Right lobe of liver (tissue), 4 donors: ENCODE results near the gene SHCBP1.

Experiments
- POLR2A ChIP-seq: fragments of 450-650 bp; IDR thresholded peaks from one replicate; pipeline ENCODE4 v1.6.1; 2017; ENCODE audit warnings: antibody characterized with exemption, mild to moderate bottlenecking
- TF ChIP-seq, protein P1 (sequence below), 4 donors: fragments of 200-600 bp in 3 of 4; fragments of 450-650 bp in 1 of 4; IDR thresholded peaks; one replicate each; pipeline versions ENCODE4 v1.5.1 to v1.8.0; 2016 to 2022; ENCODE audit warnings: antibody characterized with exemption in 4 of 4, mild to moderate bottlenecking in 2 of 4
- donor health status: DM: no; HTN: no; CAD: no.
- donor health status: DM: no; HTN: no; CAD: no.
- donor health status: DM: no; HTN: yes; CAD: no.

DNA sequence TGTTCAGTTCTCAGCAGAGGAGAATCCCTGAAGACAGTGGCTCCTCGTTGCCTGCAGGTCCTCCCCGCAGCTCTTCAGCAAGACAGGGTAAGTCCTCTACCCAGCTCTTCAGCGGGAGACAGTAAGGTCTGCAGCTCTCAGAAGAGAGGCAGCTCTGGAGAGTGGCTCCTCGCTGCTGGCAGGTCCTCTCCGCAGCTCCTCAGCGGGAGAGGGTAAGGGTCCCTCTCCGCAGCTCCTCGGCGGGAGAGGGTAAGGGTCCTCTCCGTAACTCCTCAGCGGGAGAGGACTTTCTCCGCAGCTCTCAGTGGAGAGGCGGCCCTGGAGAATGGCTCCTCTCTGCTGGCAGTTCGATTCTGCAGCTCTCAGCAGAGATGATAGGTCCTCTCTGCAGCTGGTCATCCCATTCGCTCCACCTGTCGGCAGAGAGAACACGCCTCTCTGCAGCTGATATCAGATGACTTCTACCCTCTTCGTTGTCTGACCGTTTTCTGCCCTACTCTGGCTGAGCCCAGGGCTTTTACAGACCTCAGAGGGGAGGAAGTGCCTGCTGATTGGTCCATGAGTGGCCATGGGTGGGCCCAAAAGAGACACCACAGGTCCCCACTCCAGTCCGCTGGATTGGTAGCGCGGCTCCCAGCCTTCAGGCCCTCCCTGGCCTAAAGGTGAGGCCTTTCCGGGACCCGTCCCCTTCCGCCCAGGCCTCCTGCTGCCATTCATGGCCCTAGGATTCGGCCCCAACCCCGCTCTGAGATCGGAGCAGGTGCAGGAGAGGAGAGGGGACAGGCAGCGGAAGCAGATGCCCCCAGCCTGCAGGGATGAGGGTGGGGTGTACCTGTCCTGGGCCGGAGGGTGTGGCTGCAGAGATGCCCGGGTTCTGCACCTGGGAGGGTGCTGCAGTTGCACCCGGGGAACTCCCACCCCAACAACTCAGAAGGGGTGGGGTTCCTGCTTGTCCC, 11.9 kb upstream of the SHCBP1 start:
- TF ChIP-seq, protein P1, sequence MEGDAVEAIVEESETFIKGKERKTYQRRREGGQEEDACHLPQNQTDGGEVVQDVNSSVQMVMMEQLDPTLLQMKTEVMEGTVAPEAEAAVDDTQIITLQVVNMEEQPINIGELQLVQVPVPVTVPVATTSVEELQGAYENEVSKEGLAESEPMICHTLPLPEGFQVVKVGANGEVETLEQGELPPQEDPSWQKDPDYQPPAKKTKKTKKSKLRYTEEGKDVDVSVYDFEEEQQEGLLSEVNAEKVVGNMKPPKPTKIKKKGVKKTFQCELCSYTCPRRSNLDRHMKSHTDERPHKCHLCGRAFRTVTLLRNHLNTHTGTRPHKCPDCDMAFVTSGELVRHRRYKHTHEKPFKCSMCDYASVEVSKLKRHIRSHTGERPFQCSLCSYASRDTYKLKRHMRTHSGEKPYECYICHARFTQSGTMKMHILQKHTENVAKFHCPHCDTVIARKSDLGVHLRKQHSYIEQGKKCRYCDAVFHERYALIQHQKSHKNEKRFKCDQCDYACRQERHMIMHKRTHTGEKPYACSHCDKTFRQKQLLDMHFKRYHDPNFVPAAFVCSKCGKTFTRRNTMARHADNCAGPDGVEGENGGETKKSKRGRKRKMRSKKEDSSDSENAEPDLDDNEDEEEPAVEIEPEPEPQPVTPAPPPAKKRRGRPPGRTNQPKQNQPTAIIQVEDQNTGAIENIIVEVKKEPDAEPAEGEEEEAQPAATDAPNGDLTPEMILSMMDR (IDR thresholded peaks at IDR 0.05) = no peak
- no peak for TF ChIP-seq POLR2A
